Mammary epithelial cell (primary cell): ENCODE data around the gene DFFB.

Experiments used
- CTCF ChIP-seq, 2 donors: IDR thresholded peaks in 1 of 2; conservative IDR thresholded peaks in 1 of 2; 2 replicates each; pipeline ENCODE4 v1.5.1; 2011 to 2012; ENCODE audit warnings: inconsistent platforms in 2 of 2, low read length in 2 of 2, mild to moderate bottlenecking in 2 of 2, control low read depth in 1 of 2, low read depth in 1 of 2; ENCODE audit not compliant: insufficient read depth in 1 of 2; ENCODE audit errors: extremely low read depth in 1 of 2
- EZH2 ChIP-seq: IDR thresholded peaks from 2 replicates; pipeline ENCODE4 v1.6.1; 2012; ENCODE audit warnings: low read length, inconsistent platforms, borderline replicate concordance

- TF ChIP-seq CTCF (conservative IDR thresholded peaks at IDR 0.05 in 1 of 2, IDR thresholded peaks at IDR 0.05 in 1 of 2; ENCODE audit: extremely low read depth in 1 of 2, insufficient read depth in 1 of 2, low read depth in 1 of 2, low read length in 2 of 2) (no peak), EZH2 (no peak)
Measured at GRCh38 chr1:3931007-3931912, 74.0 kb downstream of the DFFB start.
